NCI-H226 (cell line): ENCODE results near the gene SLC22A13.
"Not testable (repeated sequence)": the region's sequence is repeated elsewhere in the genome, so short reads cannot be mapped to it uniquely, and the experiment has no call there.

Source experiments
- DNase-seq: peaks from one replicate; pipeline ENCODE4 v3.0.0-alpha.2; 2015

The SLC22A13 gene

GRCh38 chr3:38266810-38267209 is 1.2 kb downstream of the SLC22A13 start:
- no peak for DNase-seq

DNA sequence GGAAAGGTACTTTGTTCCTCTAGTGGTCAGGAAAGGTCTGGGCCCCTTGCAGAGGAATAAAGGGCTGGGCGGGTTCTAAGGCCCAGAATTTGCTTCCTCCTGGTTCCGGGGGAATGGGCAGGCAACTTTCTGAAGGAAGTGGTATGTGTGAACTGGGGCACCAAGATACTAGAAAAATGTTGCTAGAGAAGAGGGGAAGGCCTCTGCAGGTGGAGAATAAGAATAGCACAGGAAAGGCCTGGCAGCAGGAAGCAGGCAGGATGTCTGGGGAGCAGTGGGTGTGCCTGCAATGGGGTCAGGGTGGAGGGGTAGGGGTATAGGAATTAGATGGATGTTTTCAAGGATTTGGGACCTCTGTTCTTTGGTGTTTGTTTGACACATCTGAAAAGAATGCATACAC is 2.0 kb downstream of the SLC22A13 start:
- no peak for DNase-seq

- no peak for DNase-seq
These were observed 2.5 kb downstream of the SLC22A13 start for GRCh38 chr3:38268087-38268486.

- no peak for DNase-seq
These were observed 2.9 kb downstream of the SLC22A13 start for GRCh38 chr3:38268522-38268921.

DNA sequence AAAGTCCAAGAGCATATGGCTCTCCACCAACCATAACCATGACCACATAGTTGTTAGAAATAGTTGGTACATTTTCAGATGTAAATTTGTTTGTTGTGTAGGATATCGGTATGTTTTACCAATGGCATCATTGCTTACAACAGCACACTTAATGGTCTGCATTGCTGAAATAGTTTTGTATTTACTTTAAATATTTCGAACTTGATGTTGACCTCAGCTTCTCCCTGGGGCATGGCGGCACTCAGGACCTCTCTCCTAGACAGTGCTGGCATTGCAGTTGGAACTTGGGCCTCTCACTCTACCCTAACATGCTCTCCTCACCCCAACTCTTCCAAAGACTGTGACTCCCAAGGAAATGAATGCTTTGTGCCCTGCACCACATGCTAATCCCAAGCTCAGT is 5.0 kb downstream of the SLC22A13 start:
- no peak for DNase-seq

DNA sequence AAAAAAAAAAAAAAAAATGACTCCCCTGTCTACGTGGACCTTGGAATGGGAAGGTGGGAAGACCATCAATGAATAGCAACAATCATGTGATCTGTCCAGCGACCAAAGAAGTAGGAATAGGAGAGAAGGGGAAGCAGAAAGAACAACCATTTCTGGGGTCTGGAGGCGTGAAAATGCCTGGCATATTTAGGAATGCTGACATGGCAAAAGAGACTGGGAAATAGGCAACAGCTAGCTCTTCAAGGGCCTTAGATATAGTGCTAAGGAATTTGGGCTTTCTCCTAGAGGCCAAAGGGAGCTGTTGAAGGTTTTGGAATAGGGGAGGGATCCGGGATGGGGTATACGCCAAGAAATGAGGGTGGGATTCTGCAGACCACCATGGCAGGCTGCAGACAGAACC is 5.9 kb downstream of the SLC22A13 start:
- no peak for DNase-seq

- DNase-seq = no peak
These were observed 9.4 kb downstream of the SLC22A13 start for GRCh38 chr3:38274864-38275649.

DNA sequence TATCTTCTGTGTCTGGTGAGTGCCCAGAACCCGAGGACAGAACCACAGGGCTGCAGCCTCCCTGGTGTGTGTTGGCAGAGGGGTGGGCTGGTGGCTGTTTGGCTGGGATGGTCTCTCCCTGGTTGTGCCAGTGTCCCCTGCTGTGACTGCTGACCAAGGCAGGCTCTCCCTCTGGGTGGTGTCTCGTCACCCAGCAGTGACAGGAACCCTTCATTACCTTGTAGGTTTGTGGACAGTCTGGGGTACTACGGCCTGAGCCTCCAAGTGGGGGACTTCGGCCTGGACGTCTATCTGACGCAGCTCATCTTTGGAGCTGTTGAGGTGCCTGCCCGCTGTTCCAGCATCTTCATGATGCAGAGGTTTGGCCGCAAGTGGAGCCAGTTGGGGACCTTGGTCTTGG is 10.0 kb downstream of the SLC22A13 start:
- no peak for DNase-seq

- DNase-seq = no peak
These were observed 10.7 kb downstream of the SLC22A13 start for GRCh38 chr3:38276081-38276916.

GRCh38 chr3:38276917-38277630 is 11.5 kb downstream of the SLC22A13 start:
- DNase-seq = no peak

DNA sequence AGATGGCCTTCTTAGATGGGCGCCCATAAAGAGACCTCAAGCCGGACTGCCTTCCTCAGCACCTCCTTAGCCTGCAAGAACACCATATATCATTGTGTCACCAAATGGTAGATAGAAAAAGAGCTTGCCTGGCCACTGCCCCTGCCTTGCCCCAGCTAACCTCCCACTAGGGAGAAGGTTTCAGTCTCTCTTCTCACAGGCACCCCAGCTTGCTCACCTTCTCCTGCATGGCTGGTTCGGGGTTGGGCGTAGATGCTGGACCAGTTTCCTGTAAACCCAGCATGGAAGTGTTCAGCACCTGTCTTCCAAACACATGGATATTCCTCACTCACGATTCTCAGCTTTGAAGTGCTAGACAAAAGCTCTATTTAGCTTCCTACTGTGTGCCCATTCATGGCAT is 13.2 kb downstream of the SLC22A13 start:
- no peak for DNase-seq

DNA sequence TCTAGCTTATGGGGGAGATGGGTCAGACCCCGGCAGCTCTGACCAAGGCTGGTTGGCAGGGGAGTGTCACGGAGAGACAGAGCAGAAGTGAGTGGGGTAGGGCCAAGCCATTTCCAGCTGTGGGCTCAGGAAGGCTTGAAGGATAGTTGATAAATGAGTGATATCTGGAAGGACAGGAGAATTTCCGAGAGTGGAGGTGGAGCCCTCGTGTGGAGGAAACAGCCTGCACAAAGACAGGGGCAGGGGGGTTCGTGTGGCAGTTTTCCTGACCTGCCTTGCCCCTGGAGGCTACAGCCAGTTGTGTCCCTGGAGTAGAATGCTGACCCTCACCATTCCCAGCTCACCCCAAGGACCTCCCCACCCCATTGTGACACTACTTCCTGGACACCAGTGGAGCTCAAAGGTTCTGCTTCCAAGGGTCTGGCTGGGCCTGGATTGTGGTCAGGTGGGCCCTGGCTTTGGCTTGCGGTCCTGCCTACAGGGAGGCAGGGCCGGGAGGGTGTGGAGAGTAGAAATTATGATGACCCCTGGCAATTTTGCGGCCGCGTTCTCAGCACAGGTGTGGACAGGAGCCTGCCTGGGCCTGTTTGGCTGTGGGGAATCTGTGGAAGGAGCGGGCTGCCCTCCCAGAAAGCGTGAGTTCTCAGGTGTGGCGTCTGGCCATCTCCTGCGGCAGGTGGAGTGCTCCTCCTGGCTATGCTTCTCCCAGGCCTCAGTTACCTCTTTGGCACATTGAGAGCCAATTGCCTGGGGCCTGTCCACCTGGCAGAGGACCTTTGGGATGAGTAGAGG is 16.5 kb downstream of the SLC22A13 start, which contains the start of gene SLC22A14:
SLC22A14 (plus strand) TSS at position 400 of the 792 bp plus-strand sequence. CDS start 23,733 bp downstream, outside the sequence.
- no peak for DNase-seq

GRCh38 chr3:38283810-38284755 is 18.5 kb downstream of the SLC22A13 start:
- DNase-seq = no peak

DNA sequence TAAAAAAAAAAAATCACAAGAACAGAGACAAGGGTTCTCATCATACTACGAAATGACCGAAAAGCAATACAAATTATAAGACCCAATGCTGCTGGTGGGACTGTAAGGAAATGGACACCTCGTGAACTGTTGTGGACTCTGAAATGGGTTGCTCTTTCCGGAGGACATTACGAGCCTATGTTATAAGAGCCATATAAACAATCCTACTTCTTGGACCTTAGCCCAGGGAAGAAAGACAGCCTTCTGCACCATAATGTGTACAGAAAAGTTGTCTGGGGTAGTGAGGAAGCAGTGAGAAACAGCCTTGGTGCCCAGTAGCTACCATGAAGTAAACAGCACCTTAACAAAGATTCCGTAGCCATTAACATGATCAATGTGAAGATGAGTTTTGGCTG is 19.1 kb downstream of the SLC22A13 start:
- no peak for DNase-seq

- DNase-seq = not testable (repeated sequence)
These were observed 23.9 kb downstream of the SLC22A13 start for GRCh38 chr3:38289286-38290217.

DNA sequence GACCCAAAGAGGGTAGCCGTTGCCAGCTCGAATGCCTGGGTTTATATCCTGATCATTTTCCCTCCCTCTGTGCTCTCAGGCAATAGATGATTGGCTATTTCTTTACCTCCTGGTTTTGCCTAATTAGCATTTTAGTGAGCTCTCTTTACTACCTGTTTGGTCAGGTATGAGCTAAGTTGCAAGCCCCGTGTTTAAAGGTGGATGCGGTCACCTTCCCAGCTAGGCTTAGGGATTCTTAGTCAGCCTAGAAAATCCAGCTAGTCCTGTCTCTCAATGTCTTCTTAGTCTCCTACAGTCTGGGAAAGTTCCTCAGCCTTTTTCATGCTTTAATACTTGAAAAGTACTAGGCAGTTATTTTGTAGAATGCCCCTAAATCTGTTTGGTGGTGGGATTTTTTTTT is 31.4 kb downstream of the SLC22A13 start:
- not testable (repeated sequence) for DNase-seq

- DNase-seq = no peak
These were observed 31.9 kb downstream of the SLC22A13 start for GRCh38 chr3:38297537-38297936.

GRCh38 chr3:38297947-38298711 is 32.5 kb downstream of the SLC22A13 start:
- no peak for DNase-seq

DNA sequence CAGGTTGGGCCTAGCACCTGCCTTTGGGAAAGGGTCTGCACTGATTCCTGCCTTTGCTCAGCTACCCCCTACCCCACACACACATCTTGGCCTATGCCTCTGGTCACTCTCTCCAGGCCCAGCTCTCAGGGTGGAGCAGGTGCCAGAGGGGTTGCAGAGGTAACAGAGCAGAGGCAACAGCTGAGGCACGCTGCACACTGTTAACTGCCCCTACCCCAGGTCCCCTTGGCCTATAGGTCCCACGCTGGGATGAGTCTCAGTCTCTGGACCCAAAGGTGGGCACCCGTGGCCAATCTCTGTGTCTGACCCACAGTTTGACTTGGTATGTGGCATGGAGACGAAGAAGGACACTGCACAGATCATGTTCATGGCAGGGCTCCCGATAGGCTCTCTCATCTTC is 41.3 kb downstream of the SLC22A13 start:
- no peak for DNase-seq
